Common myeloid progenitor, CD34-positive (primary cell): ENCODE results near the gene RNASE8.

Experiments used
- CTCF ChIA-PET: fragments of 350-600 bp; sonication (Branson Sonifier 250); formaldehyde crosslinking; loops from one replicate; lab custom pipeline; 2021; ENCODE audit warnings: antibody characterized with exemption; lab: Charles Lee
- POLR2A ChIA-PET: fragments of 350-600 bp; sonication (Branson Sonifier 250); formaldehyde crosslinking; loops from one replicate; lab custom pipeline; 2021; ENCODE audit warnings: antibody characterized with exemption; lab: Charles Lee
- DNase-seq, 3 donors: peaks; one replicate each; pipeline versions ENCODE4 v3.0.0 to v3.0.0-alpha.2; 2013
- H3K27ac ChIP-seq, 2 experiments: 1 replicate in 1 of 2; 2 replicates in 1 of 2; pipeline ENCODE4 v1.7.0; 2013; ENCODE audit warnings: inconsistent platforms in 2 of 2, low read length in 2 of 2, mild to moderate bottlenecking in 2 of 2, low read depth in 1 of 2, moderate library complexity in 1 of 2; ENCODE audit not compliant: severe bottlenecking in 2 of 2, insufficient read depth in 1 of 2, poor library complexity in 1 of 2
- H3K27me3 ChIP-seq, 5 experiments: replicated peaks in 2 of 5; 1 replicate in 3 of 5; 2 replicates in 2 of 5; pipeline versions ENCODE4 v1.6.1 to v1.7.0; 2013; ENCODE audit warnings: low read length in 4 of 5, mild to moderate bottlenecking in 2 of 5, moderate library complexity in 2 of 5, inconsistent platforms in 1 of 5; ENCODE audit not compliant: insufficient read depth in 5 of 5, control insufficient read depth in 4 of 5
- H3K36me3 ChIP-seq, 4 experiments: 1 replicate in 2 of 4; 2 replicates in 2 of 4; pipeline versions ENCODE4 v1.6.1 to v1.7.0; 2013; ENCODE audit warnings: low read length in 3 of 4, control low read depth in 1 of 4, mild to moderate bottlenecking in 1 of 4; ENCODE audit not compliant: control insufficient read depth in 4 of 4, insufficient read depth in 4 of 4
- H3K4me1 ChIP-seq, 4 experiments: 1 replicate in 3 of 4; 2 replicates in 1 of 4; pipeline versions ENCODE4 v1.6.1 to v1.7.1; 2013; ENCODE audit warnings: low read length in 3 of 4, mild to moderate bottlenecking in 3 of 4, control low read depth in 1 of 4, inconsistent platforms in 1 of 4, moderate library complexity in 1 of 4; ENCODE audit not compliant: control insufficient read depth in 4 of 4, insufficient read depth in 4 of 4; ENCODE audit errors: control extremely low read depth in 1 of 4
- H3K4me3 ChIP-seq, 7 experiments: 1 replicate in 4 of 7; 2 replicates in 3 of 7; pipeline versions ENCODE4 v1.5.1 to v1.7.0; 2013; ENCODE audit warnings: mild to moderate bottlenecking in 7 of 7, low read length in 6 of 7, moderate library complexity in 6 of 7, inconsistent platforms in 2 of 7, low read depth in 2 of 7, control low read depth in 1 of 7; ENCODE audit not compliant: insufficient read depth in 4 of 7, control insufficient read depth in 1 of 7; ENCODE audit errors: extremely low read depth in 1 of 7
- H3K9me3 ChIP-seq, 5 experiments: 1 replicate in 4 of 5; 2 replicates in 1 of 5; pipeline versions ENCODE4 v1.6.1 to v1.7.1; 2013; ENCODE audit warnings: low read length in 4 of 5, mild to moderate bottlenecking in 2 of 5, inconsistent platforms in 1 of 5, low read depth in 1 of 5, moderate library complexity in 1 of 5; ENCODE audit not compliant: control insufficient read depth in 4 of 5, insufficient read depth in 2 of 5; ENCODE audit errors: control extremely low read depth in 1 of 5
- WGBS: methylation state at CpG from one replicate; pipeline ENCODE4 v1.1.5; 2013; ENCODE audit not compliant: insufficient coverage; 5-methylcytosine and 5-hydroxymethylcytosine counted together

RNASE8 gene

GRCh38 chr14:21066882-21067502 is 9.4 kb downstream of the RNASE8 start:
- ChIA-PET POLR2A (no interaction called here), CTCF (interaction anchor here (1.0 to 4.8 kb wide), 18 partner anchors 10 to 96 kb away, joined by 3 to 160 read pairs (median 8); partner anchors contain the start of genes RNASE8 and TMEM253)
- no peaks in the 10 kb centered on the region for H3K9me3 ChIP-seq
- H3K36me3 ChIP-seq = no peaks in the 10 kb centered on the region
- no peak overlapping the region for H3K27ac ChIP-seq
- peaks cover 0 to 15% (median 8%) of the 10 kb centered on the region in 5 experiments for H3K27me3 ChIP-seq
- peaks cover 6 to 33% (median 32%) of the 10 kb centered on the region in 4 experiments for H3K4me1 ChIP-seq
- WGBS = 95% methylated on average over 2 of the region's 7 CpGs
- DNase-seq = peak in 2 of 3 donors; percentile 44 to 46
- H3K4me3 ChIP-seq = no peak overlapping the region

GRCh38 chr14:21068521-21069387 is 11.1 kb downstream of the RNASE8 start:
- Histone ChIP-seq H3K27ac (no peak overlapping the region), H3K36me3 (peaks cover 0 to 3% (median 2%) of the 10 kb centered on the region in 4 experiments), H3K27me3 (peaks cover 0 to 15% (median 6%) of the 10 kb centered on the region in 5 experiments), H3K4me1 (peaks cover 8 to 45% (median 42%) of the 10 kb centered on the region in 4 experiments), H3K9me3 (no peaks in the 10 kb centered on the region), H3K4me3 (peak overlapping the region in 6 of 7 experiments; percentile 5 to 88 (median 73))
- ChIA-PET POLR2A (interaction anchor here (0.8 to 1.5 kb wide), 4 partner anchors 18 to 36 kb away, joined by 3 to 14 read pairs (median 4); no protein-coding TSS in a partner anchor), CTCF (interaction anchor here (0.6 to 4.8 kb wide), 28 partner anchors 8 to 98 kb away, joined by 3 to 160 read pairs (median 4); partner anchors contain the start of genes RNASE8 and TMEM253)
- under 1% methylated on average over 37 of the region's 45 CpGs for WGBS
- DNase-seq = peak; percentile 72 to 86 (median 85)

GRCh38 chr14:21069388-21070082 is 11.9 kb downstream of the RNASE8 start:
- H3K4me1 ChIP-seq = peaks cover 8 to 45% (median 42%) of the 10 kb centered on the region in 4 experiments
- POLR2A ChIA-PET = interaction anchor here (1.0 to 1.9 kb wide), 3 partner anchors 18 to 34 kb away, joined by 4 to 10 read pairs (median 5); no protein-coding TSS in a partner anchor
- peaks cover 0 to 15% (median 6%) of the 10 kb centered on the region in 5 experiments for H3K27me3 ChIP-seq
- H3K4me3 ChIP-seq = peak overlapping the region in 6 of 7 experiments; percentile 62 to 88 (median 75)
- H3K9me3 ChIP-seq = no peaks in the 10 kb centered on the region
- peaks cover 0 to 10% (median 5%) of the 10 kb centered on the region in 4 experiments for H3K36me3 ChIP-seq
- peak in 1 of 3 donors; percentile 26 for DNase-seq
- H3K27ac ChIP-seq = no peak overlapping the region
- CTCF ChIA-PET = interaction anchor here (0.8 to 6.2 kb wide), 17 partner anchors 10 to 55 kb away, joined by 3 to 160 read pairs (median 23); partner anchors contain the start of genes RNASE8 and TMEM253
- under 1% methylated on average over 26 of the region's 40 CpGs for WGBS

- POLR2A ChIA-PET = interaction anchor here (1.9 kb wide), 1 partner anchor 17 kb away, joined by 10 read pairs; no protein-coding TSS in a partner anchor
- peak in 1 of 3 donors; percentile 31 for DNase-seq
Observed at GRCh38 chr14:21070083-21070609, 12.5 kb downstream of the RNASE8 start, which contains the start of gene ARHGEF40. Gene ARHGEF40, plus strand, starts transcription at chr14:21070304. Its CDS starts 93 bp downstream, at chr14:21070397.

GRCh38 chr14:21070610-21071224 is 13.1 kb downstream of the RNASE8 start:
- Histone ChIP-seq H3K4me3 (peak overlapping the region; percentile 34 to 88 (median 73)), H3K9me3 (no peaks in the 10 kb centered on the region), H3K27ac (peak overlapping the region in 1 of 2 experiments; percentile 73), H3K27me3 (peaks cover 0 to 15% (median 6%) of the 10 kb centered on the region in 5 experiments), H3K36me3 (peaks cover 0 to 21% (median 10%) of the 10 kb centered on the region in 4 experiments), H3K4me1 (peaks cover 8 to 45% (median 42%) of the 10 kb centered on the region in 4 experiments)
- WGBS = 0% methylated on average over 19 of the region's 23 CpGs
- ChIA-PET CTCF (interaction anchor here (1.1 to 6.2 kb wide), 10 partner anchors 9 to 56 kb away, joined by 3 to 135 read pairs (median 10); partner anchors contain the start of gene TMEM253), POLR2A (interaction anchor here (0.7 to 1.9 kb wide), 3 partner anchors 17 to 34 kb away, joined by 4 to 10 read pairs (median 5); no protein-coding TSS in a partner anchor)
- DNase-seq = no peak

More at GRCh38 chr14:21070083-21070609, 12.5 kb downstream of the RNASE8 start, which contains the start of gene ARHGEF40:
- H3K4me3 ChIP-seq = peak within 1 kb of the TSS; percentile 34 to 88 (median 73)
- H3K4me1 ChIP-seq = peaks cover 8 to 45% (median 42%) of the 10 kb centered on the region in 4 experiments
- H3K27me3 ChIP-seq = peaks cover 0 to 15% (median 6%) of the 10 kb centered on the region in 5 experiments
- peak within 1 kb of the TSS in 1 of 2 experiments; percentile 73 for H3K27ac ChIP-seq
- WGBS = under 1% methylated on average over 46 of the region's 63 CpGs
- H3K36me3 ChIP-seq = peaks cover 0 to 15% (median 7%) of the 10 kb centered on the region in 4 experiments
- CTCF ChIA-PET = interaction anchor here (1.1 to 6.2 kb wide), 9 partner anchors 9 to 56 kb away, joined by 3 to 135 read pairs (median 10); partner anchors contain the start of gene TMEM253
- H3K9me3 ChIP-seq = no peaks in the 10 kb centered on the region
